Astrocyte (in vitro differentiated cells and primary cell): ENCODE results near the gene LRBA.

ENCODE experiments used
- EZH2 ChIP-seq: IDR thresholded peaks from 2 replicates; pipeline ENCODE4 v1.6.1; 2012; ENCODE audit warnings: mild to moderate bottlenecking, low read length, inconsistent platforms; ENCODE audit not compliant: insufficient read depth
- TF ChIP-seq, protein P1 (sequence below): IDR thresholded peaks from 2 replicates; pipeline ENCODE4 v1.5.1; 2011; ENCODE audit warnings: low read depth, mild to moderate bottlenecking, inconsistent platforms, low read length, moderate library complexity; ENCODE audit not compliant: insufficient read depth

DNA sequence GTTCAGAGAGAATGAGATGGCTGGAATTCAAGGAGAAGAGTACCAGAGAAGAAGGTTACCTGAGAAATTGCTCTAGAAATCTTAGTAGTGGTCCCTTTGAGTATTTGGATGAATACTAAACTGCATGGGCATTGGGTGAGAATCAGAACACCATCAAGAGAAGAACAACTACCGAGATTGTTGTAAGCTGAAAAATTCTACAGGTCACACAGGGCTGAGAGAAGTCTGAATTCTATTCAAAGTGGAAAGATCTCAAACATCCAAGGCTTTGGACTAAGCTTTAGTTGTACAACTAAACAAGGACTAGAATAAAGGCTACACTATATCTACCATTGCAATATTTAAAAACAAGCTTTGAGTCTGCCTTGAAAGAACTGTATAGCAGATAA, 40.8 kb downstream of the LRBA start:
- TF ChIP-seq, protein P1, sequence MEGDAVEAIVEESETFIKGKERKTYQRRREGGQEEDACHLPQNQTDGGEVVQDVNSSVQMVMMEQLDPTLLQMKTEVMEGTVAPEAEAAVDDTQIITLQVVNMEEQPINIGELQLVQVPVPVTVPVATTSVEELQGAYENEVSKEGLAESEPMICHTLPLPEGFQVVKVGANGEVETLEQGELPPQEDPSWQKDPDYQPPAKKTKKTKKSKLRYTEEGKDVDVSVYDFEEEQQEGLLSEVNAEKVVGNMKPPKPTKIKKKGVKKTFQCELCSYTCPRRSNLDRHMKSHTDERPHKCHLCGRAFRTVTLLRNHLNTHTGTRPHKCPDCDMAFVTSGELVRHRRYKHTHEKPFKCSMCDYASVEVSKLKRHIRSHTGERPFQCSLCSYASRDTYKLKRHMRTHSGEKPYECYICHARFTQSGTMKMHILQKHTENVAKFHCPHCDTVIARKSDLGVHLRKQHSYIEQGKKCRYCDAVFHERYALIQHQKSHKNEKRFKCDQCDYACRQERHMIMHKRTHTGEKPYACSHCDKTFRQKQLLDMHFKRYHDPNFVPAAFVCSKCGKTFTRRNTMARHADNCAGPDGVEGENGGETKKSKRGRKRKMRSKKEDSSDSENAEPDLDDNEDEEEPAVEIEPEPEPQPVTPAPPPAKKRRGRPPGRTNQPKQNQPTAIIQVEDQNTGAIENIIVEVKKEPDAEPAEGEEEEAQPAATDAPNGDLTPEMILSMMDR: no peak
- TF ChIP-seq EZH2: no peak
